GM04504 (cell line): Measurements from ENCODE around the gene PDLIM7.

ENCODE experiments used
- DNase-seq: peaks from one replicate; pipeline ENCODE4 v3.0.0-alpha.2; 2012; ENCODE audit warnings: low read depth

PDLIM7 gene

GRCh38 chr5:177472460-177473442 is 24.7 kb downstream of the PDLIM7 start:
- no peak for DNase-seq

GRCh38 chr5:177471610-177472356 is 25.6 kb downstream of the PDLIM7 start:
- no peak for DNase-seq

GRCh38 chr5:177470759-177471536 is 26.5 kb downstream of the PDLIM7 start:
- DNase-seq = no peak

GRCh38 chr5:177469750-177470525 is 27.5 kb downstream of the PDLIM7 start:
- no peak for DNase-seq

GRCh38 chr5:177468685-177469628 is 28.4 kb downstream of the PDLIM7 start:
- no peak for DNase-seq

GRCh38 chr5:177468329-177468684 is 29.1 kb downstream of the PDLIM7 start:
- no peak for DNase-seq

- no peak for DNase-seq
Measured at GRCh38 chr5:177467436-177467835, 30.0 kb downstream of the PDLIM7 start.

GRCh38 chr5:177466861-177467260 is 30.5 kb downstream of the PDLIM7 start:
- no peak for DNase-seq

- no peak for DNase-seq
Measured at GRCh38 chr5:177465044-177465443, 32.4 kb downstream of the PDLIM7 start.

GRCh38 chr5:177462021-177462670 is 35.3 kb downstream of the PDLIM7 start:
- no peak for DNase-seq

GRCh38 chr5:177459819-177460628 is 37.4 kb downstream of the PDLIM7 start:
- no peak for DNase-seq

- no peak for DNase-seq
Measured at GRCh38 chr5:177459357-177459756, 38.0 kb downstream of the PDLIM7 start.

- no peak for DNase-seq
Measured at GRCh38 chr5:177458912-177459350, 38.5 kb downstream of the PDLIM7 start.

- no peak for DNase-seq
Measured at GRCh38 chr5:177457852-177458681, 39.3 kb downstream of the PDLIM7 start.

GRCh38 chr5:177456976-177457851 is 40.2 kb downstream of the PDLIM7 start:
- DNase-seq = peak; percentile 93

- DNase-seq = no peak
Measured at GRCh38 chr5:177456591-177456964, 40.8 kb downstream of the PDLIM7 start.
